Parathyroid adenoma (tissue), 2 donors: Measurements from ENCODE around the gene SLC12A2.

Experiments
- H2AFZ ChIP-seq: fragments of 300-600 bp; sonication (generic); one replicate; pipeline ENCODE4 v1.7.0; 2017; ENCODE audit warnings: antibody characterized with exemption, mild to moderate bottlenecking
- H3K27ac ChIP-seq: fragments of 300-600 bp; sonication (generic); one replicate; pipeline ENCODE4 v1.7.0; 2017
- H3K27me3 ChIP-seq: fragments of 300-600 bp; sonication (generic); one replicate; pipeline ENCODE4 v1.7.0; 2017; ENCODE audit warnings: low read length; ENCODE audit not compliant: control insufficient read depth, insufficient read depth
- H3K36me3 ChIP-seq: fragments of 300-600 bp; sonication (generic); one replicate; pipeline ENCODE4 v1.7.0; 2017; ENCODE audit warnings: low read length; ENCODE audit not compliant: control insufficient read depth, insufficient read depth
- H3K4me1 ChIP-seq: fragments of 300-600 bp; sonication (generic); one replicate; pipeline ENCODE4 v1.7.0; 2017; ENCODE audit warnings: control low read depth
- H3K4me2 ChIP-seq: fragments of 300-600 bp; sonication (generic); one replicate; pipeline ENCODE4 v1.7.0; 2017; ENCODE audit warnings: low read length
- H3K4me3 ChIP-seq: fragments of 300-600 bp; sonication (generic); one replicate; pipeline ENCODE4 v1.7.0; 2017; ENCODE audit warnings: low read depth, low read length
- H3K79me2 ChIP-seq: fragments of 300-600 bp; sonication (generic); one replicate; pipeline ENCODE4 v1.7.0; 2017; ENCODE audit warnings: control low read depth
- H3K9ac ChIP-seq: fragments of 300-600 bp; sonication (generic); one replicate; pipeline ENCODE4 v1.7.0; 2017; ENCODE audit warnings: mild to moderate bottlenecking
- H3K9me3 ChIP-seq: fragments of 300-600 bp; sonication (generic); one replicate; pipeline ENCODE4 v1.7.0; 2017; ENCODE audit warnings: low read length; ENCODE audit not compliant: control insufficient read depth
- CTCF ChIP-seq: fragments of 300-600 bp; sonication (generic); IDR thresholded peaks from one replicate; pipeline ENCODE4 v1.7.0; 2017; ENCODE audit warnings: antibody characterized with exemption, mild to moderate bottlenecking
- donor health status: primary hyperparathyroidism.

Gene SLC12A2

GRCh38 chr5:128193665-128194390 lies 110.3 kb downstream of the SLC12A2 start:
- Histone ChIP-seq H3K27ac (no peak overlapping the region), H3K4me3 (no peak overlapping the region), H2AFZ (no peak overlapping the region), H3K4me2 (no peak overlapping the region), H3K36me3 (no peaks in the 10 kb centered on the region), H3K9ac (no peak overlapping the region), H3K4me1 (peaks cover 26% of the 10 kb centered on the region), H3K79me2 (no peaks in the 10 kb centered on the region), H3K9me3 (no peaks in the 10 kb centered on the region), H3K27me3 (no peaks in the 10 kb centered on the region)
- no peak for TF ChIP-seq CTCF

GRCh38 chr5:128195316-128195715 lies 111.8 kb downstream of the SLC12A2 start:
- Histone ChIP-seq H2AFZ (no peak overlapping the region), H3K27ac (no peak overlapping the region), H3K27me3 (no peaks in the 10 kb centered on the region), H3K4me3 (no peak overlapping the region), H3K79me2 (no peaks in the 10 kb centered on the region), H3K36me3 (no peaks in the 10 kb centered on the region), H3K9me3 (no peaks in the 10 kb centered on the region), H3K4me2 (no peak overlapping the region), H3K9ac (no peak overlapping the region), H3K4me1 (peaks cover 37% of the 10 kb centered on the region)
- no peak for TF ChIP-seq CTCF

- Histone ChIP-seq H3K4me1 (peaks cover 44% of the 10 kb centered on the region), H3K9ac (no peak overlapping the region), H3K27me3 (no peaks in the 10 kb centered on the region), H3K4me2 (no peak overlapping the region), H3K27ac (no peak overlapping the region), H3K36me3 (no peaks in the 10 kb centered on the region), H3K4me3 (no peak overlapping the region), H2AFZ (no peak overlapping the region), H3K9me3 (no peaks in the 10 kb centered on the region), H3K79me2 (no peaks in the 10 kb centered on the region)
- TF ChIP-seq CTCF = no peak
Observed at GRCh38 chr5:128196080-128196479, 112.5 kb downstream of the SLC12A2 start.

GRCh38 chr5:128196791-128197190 lies 113.2 kb downstream of the SLC12A2 start:
- no peak overlapping the region for H3K9ac ChIP-seq
- H3K27me3 ChIP-seq = no peaks in the 10 kb centered on the region
- no peaks in the 10 kb centered on the region for H3K36me3 ChIP-seq
- TF ChIP-seq CTCF = no peak
- H3K9me3 ChIP-seq = no peaks in the 10 kb centered on the region
- H3K79me2 ChIP-seq = no peaks in the 10 kb centered on the region
- peak overlapping the region; percentile 40 for H3K27ac ChIP-seq
- peak overlapping the region; percentile 34 for H2AFZ ChIP-seq
- H3K4me1 ChIP-seq = peaks cover 48% of the 10 kb centered on the region
- H3K4me3 ChIP-seq = no peak overlapping the region
- no peak overlapping the region for H3K4me2 ChIP-seq

- Histone ChIP-seq H3K79me2 (no peaks in the 10 kb centered on the region), H3K9me3 (no peaks in the 10 kb centered on the region), H3K4me1 (peaks cover 48% of the 10 kb centered on the region), H3K27ac (no peak overlapping the region), H3K27me3 (no peaks in the 10 kb centered on the region), H3K9ac (no peak overlapping the region), H3K4me2 (peak overlapping the region; percentile 44), H3K4me3 (no peak overlapping the region), H3K36me3 (no peaks in the 10 kb centered on the region), H2AFZ (no peak overlapping the region)
- no peak for TF ChIP-seq CTCF
Observed at GRCh38 chr5:128197896-128198522, 114.4 kb downstream of the SLC12A2 start.
